GM12875 (cell line): ENCODE data around the gene MAGI2.
"Not testable (repeated sequence)": the region's sequence is repeated elsewhere in the genome, so short reads cannot be mapped to it uniquely, and the experiment has no call there.

Experiments used
- H3K4me3 ChIP-seq: one replicate; pipeline ENCODE4 v1.5.1; 2011; ENCODE audit warnings: low read depth, low read length, control low read depth
- CTCF ChIP-seq: IDR thresholded peaks from 2 replicates; pipeline ENCODE4 v1.5.1; 2011; ENCODE audit warnings: low read depth, mild to moderate bottlenecking, control low read depth, inconsistent platforms, low read length, moderate library complexity, borderline replicate concordance; ENCODE audit not compliant: insufficient read depth

The MAGI2 gene

DNA sequence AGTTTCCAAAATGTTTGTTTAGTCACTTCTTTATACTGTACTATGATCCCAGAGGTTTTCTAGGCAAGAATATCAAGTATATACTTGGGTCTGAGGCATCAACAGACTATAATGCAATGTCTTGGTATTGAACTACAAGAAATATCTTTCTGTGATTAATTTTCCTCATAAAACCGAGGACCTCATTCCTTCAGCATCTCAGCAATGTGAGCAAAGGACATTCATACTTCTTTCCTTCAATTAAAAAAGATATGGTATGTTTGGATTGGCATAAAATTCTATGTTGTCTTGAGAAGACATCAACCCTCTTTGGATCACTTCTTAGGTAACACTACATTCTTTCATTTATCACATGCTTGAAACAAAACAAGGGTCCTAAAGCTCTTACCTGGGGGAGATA is 1130.3 kb downstream of the MAGI2 start:
- TF ChIP-seq CTCF, result no peak
- no peak overlapping the region for H3K4me3 ChIP-seq

- H3K4me3 ChIP-seq, result not testable (repeated sequence)
These were observed 1131.2 kb downstream of the MAGI2 start for GRCh38 chr7:78322231-78322630.

DNA sequence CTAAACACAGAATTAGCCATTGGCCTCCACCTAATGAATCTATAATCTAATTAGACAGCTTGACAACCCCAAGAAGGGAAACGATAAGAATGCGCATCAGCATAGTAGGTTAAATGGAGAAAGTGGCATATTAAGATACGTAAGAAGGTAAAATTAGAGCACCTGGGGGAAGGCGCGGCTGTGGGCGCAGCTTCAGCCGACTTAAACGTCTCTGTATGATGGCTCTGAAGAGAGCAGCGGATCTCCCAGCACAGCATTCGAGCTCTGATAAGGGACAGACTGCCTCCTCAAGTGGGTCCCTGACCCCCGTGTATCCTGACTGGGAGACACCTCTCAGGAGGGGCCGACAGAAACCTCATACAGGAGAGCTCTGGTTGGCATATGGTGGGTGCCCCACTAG is 1136.1 kb downstream of the MAGI2 start:
- no peak overlapping the region for H3K4me3 ChIP-seq
- no peak for TF ChIP-seq CTCF

DNA sequence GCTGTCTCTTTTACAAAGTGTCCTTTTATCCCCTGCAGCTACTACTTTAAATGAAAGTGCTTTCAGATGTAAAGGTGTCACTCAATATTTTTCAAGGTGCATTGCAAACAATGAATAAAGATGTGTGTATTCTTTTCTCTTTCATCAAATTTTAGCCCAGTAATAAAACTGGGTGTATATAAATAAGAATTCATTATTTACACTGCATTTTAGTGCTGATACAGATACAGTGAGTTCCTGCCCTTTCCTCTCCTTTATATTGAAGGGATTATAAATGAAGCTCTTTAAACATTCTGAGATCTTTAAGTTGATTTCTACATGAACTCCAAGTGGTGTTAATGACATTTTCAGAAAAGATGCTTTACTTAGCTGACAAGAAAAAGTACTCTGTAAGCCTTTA is 1137.4 kb downstream of the MAGI2 start:
- TF ChIP-seq CTCF, result no peak
- no peak overlapping the region for H3K4me3 ChIP-seq

GRCh38 chr7:78315119-78315518 is 1138.3 kb downstream of the MAGI2 start:
- TF ChIP-seq CTCF, result no peak
- H3K4me3 ChIP-seq, result no peak overlapping the region

DNA sequence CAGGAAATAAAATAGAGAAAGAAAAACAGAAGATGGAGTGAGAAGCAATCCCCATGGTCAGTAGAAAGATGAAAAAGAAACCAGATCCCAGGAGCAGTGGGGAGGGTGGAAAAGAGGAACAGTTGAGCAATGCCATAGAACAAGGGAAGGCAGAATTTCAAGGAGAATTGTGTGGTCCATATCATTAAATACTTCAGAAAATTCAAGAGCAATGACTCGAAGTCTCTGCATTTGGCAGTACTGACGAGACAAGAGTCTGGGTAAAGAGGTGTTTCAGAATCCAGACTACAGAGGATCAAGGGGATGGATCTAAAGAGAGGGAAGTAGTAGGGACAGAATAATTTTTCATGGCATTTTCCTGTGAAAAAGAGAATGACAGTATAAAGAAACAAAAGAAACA is 1142.3 kb downstream of the MAGI2 start:
- TF ChIP-seq CTCF, result no peak
- no peak overlapping the region for H3K4me3 ChIP-seq

- no peak overlapping the region for H3K4me3 ChIP-seq
- no peak for TF ChIP-seq CTCF
These were observed 1145.6 kb downstream of the MAGI2 start for GRCh38 chr7:78307892-78308291.

DNA sequence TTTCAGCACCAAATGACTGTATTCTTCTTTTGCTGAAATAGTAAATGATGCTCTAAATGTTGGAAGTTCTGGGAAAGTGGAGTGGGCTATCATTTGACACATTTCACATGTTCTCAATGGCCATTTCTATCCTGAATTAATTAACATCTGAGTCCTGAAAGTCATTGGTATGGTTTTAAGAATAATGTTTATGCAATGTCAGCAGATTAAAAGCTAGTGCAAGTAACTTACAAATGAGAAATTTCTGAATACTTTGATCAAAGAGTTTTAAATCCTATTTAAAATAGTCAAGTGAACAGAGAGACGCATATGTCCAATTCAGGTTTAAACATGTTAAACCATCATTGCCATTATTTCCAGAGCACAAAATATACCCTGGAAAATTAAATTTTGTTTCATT is 1146.8 kb downstream of the MAGI2 start:
- TF ChIP-seq CTCF, result no peak
- no peak overlapping the region for H3K4me3 ChIP-seq
